ENCODE measurements around the gene SH3PXD2A.

The SH3PXD2A gene

DNA sequence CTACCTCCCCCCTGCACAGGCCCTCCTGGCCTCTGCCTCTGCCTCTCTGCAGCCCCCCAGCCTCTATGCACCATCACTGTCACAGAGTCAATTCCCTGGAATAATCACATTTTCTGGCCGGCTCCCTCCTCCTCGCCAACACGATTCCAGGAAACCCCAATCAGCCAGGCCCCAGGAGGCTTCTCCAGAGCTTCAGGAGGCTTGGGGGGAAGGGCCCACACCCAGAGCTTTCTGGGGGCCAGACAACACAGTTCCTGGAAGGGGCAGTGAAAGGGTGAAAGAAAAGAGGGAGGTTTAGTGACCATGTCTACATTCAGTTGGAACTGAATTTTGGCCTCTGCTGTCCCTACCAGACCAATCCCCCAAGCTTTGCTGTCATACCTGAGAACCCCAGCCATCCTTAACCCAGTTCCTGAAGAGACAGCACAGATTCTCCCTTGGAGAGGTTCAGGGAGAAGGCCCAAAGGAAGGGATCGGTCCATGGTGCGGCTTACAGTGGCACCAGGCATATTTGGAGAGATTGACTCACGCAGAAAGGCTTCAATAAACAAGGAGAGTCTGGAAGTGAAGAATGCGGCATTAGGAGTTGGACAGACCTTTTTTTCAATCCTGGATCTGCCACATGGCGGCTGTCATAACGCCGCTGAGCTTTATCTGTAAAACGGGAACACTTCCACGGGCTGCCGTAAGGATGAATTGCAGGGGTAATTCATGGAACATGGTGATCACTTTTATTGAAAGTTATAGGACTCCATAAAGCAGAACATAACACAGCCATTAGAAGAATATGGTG is 272.8 kb downstream of the SH3PXD2A start:
- TF ChIP-seq, protein P1, sequence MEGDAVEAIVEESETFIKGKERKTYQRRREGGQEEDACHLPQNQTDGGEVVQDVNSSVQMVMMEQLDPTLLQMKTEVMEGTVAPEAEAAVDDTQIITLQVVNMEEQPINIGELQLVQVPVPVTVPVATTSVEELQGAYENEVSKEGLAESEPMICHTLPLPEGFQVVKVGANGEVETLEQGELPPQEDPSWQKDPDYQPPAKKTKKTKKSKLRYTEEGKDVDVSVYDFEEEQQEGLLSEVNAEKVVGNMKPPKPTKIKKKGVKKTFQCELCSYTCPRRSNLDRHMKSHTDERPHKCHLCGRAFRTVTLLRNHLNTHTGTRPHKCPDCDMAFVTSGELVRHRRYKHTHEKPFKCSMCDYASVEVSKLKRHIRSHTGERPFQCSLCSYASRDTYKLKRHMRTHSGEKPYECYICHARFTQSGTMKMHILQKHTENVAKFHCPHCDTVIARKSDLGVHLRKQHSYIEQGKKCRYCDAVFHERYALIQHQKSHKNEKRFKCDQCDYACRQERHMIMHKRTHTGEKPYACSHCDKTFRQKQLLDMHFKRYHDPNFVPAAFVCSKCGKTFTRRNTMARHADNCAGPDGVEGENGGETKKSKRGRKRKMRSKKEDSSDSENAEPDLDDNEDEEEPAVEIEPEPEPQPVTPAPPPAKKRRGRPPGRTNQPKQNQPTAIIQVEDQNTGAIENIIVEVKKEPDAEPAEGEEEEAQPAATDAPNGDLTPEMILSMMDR (conservative IDR thresholded peaks at IDR 0.05) = no peak
- TF ChIP-seq ZFX (IDR thresholded peaks at IDR 0.05) = no peak
- no peak overlapping the region for H3K27ac ChIP-seq

DNA sequence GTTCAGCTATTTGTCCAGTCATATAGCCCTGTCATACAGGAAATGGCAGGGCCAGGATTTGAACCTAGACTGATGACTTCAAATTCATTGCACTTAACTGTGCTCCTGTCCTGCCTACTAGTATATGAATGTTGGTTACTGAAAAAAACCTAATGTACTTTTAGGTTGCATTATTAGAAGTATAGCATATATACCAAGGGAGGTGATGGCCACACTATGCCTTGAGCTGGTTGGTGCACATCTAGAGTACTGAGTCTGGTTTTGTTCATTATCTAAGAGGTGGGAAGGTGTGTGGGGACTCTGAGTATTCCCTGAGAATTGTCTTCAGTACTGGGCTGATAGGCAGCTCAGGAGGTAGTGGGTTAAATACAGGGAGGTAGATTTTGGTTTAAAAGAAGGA is 273.9 kb downstream of the SH3PXD2A start:
- no peak overlapping the region for H3K27ac ChIP-seq
- TF ChIP-seq, protein P1 (conservative IDR thresholded peaks at IDR 0.05) = no peak
- TF ChIP-seq ZFX (IDR thresholded peaks at IDR 0.05) = no peak

DNA sequence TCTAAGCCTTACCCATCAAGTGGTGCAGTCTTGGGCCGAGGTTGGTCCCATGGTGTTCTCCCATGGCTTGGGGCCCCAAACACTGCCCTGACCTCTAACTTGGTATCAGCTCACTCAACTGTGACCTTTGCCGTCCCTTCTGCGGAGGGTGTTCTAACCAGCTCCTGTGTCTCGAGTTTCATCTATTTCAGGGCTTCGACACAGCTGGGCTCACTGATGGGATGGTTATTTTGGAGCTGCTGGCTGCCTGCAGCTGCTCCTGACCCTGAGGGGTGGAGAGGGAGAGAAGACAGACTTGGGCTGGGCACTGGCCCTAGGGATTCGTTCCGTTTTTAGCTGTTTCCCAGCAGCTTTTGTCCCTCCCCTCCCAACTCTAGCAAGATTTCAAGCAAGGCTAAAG is 274.9 kb downstream of the SH3PXD2A start:
- no peak overlapping the region for H3K27ac ChIP-seq
- no peak for TF ChIP-seq ZFX (IDR thresholded peaks at IDR 0.05)
- TF ChIP-seq, protein P1 (conservative IDR thresholded peaks at IDR 0.05) = no peak

DNA sequence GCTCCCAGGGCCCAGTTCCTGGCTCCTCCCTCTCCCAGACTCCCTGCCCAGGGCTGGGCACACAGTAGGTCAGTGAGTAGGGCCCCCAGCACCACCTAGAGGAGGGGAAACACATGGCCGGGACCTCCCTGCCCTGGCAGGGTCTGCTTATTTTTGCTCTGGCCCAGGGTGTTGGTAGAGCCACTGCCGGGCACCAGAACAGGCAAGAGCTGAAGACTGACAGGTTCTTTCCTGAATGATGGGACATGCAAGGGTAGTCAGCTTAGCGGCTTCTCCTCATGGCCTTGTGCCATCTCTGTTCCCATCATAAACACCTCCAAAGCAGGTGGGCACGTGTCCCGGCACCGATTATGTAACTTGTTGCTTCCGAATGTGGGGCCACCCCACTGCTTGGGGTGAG is 275.4 kb downstream of the SH3PXD2A start:
- no peak for TF ChIP-seq ZFX (IDR thresholded peaks at IDR 0.05)
- TF ChIP-seq, protein P1 (conservative IDR thresholded peaks at IDR 0.05) = no peak
- H3K27ac ChIP-seq = no peak overlapping the region

DNA sequence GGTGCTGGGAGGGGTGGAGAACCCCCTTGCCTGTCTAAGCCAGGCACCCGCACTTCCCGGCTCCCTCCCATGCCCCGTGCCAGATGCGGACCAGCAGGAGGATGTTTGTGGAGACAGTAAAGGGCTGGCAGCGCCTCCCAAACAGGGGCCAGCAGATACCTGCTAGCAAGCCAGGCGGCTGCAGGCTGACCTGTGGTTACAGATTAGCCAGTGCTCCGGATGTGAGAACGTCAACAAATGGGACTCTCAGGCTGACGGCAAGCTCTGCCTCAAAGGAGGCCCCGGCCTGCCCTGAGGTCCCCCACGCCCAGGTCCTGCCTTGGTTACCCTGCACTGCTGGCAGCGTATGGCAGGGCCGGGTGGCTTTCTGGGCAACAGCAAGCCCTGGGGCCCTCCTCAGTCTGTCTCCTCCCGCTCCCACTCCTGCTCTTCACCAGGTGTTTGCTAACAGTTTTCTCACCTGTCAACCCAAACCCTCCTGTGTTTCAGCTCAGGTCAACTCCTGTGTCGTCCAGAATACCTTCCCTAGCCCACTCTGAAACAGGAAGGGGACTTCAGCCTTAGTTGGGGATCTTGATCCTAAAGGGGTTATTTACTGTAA is 276.5 kb downstream of the SH3PXD2A start:
- TF ChIP-seq ZFX (IDR thresholded peaks at IDR 0.05) = no peak
- TF ChIP-seq, protein P1 (conservative IDR thresholded peaks at IDR 0.05) = no peak
- no peak overlapping the region for H3K27ac ChIP-seq

DNA sequence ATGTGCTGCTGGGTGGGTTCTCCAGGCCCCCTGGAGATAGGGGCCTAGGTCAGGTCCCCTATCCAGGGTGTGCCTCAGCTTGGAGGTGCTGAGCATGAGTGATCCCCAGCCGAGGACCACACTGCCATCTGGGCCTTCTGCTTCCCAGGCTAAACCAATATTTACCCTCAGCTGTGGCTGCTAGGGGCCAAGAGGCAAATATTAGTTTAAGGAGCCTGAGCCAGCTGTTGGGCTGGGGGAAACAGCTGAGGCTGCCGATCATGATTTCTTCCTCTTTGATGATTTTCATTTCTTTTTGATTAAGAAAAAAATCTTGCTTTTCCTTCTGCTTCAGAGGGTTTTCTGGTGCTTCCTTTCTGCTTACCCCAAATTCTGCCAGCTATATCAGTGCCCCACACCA is 278.5 kb downstream of the SH3PXD2A start:
- TF ChIP-seq, protein P1 (conservative IDR thresholded peaks at IDR 0.05) = no peak
- no peak for TF ChIP-seq ZFX (IDR thresholded peaks at IDR 0.05)
- H3K27ac ChIP-seq = peak overlapping the region; percentile 2; the same call in 1 of the 2 replicates

DNA sequence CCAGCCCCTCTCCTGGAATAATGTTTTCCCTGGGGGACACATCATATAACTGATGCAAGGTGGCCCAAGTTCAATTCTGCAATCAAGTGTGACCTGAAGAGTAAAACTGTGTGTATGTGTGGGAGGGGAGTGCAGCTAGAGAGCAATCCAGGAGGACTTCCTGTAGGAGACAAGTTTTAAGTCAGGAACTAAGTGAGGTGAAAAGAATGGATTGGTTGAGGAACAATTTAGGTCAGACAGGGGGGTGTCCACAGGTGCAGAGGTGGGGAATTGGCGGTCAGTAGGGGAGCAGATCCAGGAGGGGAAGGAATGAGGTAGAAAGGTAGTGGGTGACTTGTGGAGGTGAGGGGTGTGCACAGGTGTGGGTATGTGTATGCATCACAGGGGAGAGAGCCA is 279.3 kb downstream of the SH3PXD2A start:
- peak overlapping the region; percentile 2; the same call in 1 of the 2 replicates for H3K27ac ChIP-seq
- TF ChIP-seq, protein P1 (conservative IDR thresholded peaks at IDR 0.05) = no peak
- no peak for TF ChIP-seq ZFX (IDR thresholded peaks at IDR 0.05)

Measured in C4-2B (cell line).